Parathyroid adenoma (tissue), 2 donors: Measurements from ENCODE around the gene XPOT.
A peak's percentile ranks its signal among the peaks of the same experiment; 100 is the strongest.

Experiments
- H2AFZ ChIP-seq: fragments of 300-600 bp; sonication (generic); one replicate; pipeline ENCODE4 v1.7.0; 2017; ENCODE audit warnings: antibody characterized with exemption, mild to moderate bottlenecking
- H3K27ac ChIP-seq: fragments of 300-600 bp; sonication (generic); one replicate; pipeline ENCODE4 v1.7.0; 2017
- H3K27me3 ChIP-seq: fragments of 300-600 bp; sonication (generic); one replicate; pipeline ENCODE4 v1.7.0; 2017; ENCODE audit warnings: low read length; ENCODE audit not compliant: control insufficient read depth, insufficient read depth
- H3K36me3 ChIP-seq: fragments of 300-600 bp; sonication (generic); one replicate; pipeline ENCODE4 v1.7.0; 2017; ENCODE audit warnings: low read length; ENCODE audit not compliant: control insufficient read depth, insufficient read depth
- H3K4me1 ChIP-seq: fragments of 300-600 bp; sonication (generic); one replicate; pipeline ENCODE4 v1.7.0; 2017; ENCODE audit warnings: control low read depth
- H3K4me2 ChIP-seq: fragments of 300-600 bp; sonication (generic); one replicate; pipeline ENCODE4 v1.7.0; 2017; ENCODE audit warnings: low read length
- H3K4me3 ChIP-seq: fragments of 300-600 bp; sonication (generic); one replicate; pipeline ENCODE4 v1.7.0; 2017; ENCODE audit warnings: low read depth, low read length
- H3K79me2 ChIP-seq: fragments of 300-600 bp; sonication (generic); one replicate; pipeline ENCODE4 v1.7.0; 2017; ENCODE audit warnings: control low read depth
- H3K9ac ChIP-seq: fragments of 300-600 bp; sonication (generic); one replicate; pipeline ENCODE4 v1.7.0; 2017; ENCODE audit warnings: mild to moderate bottlenecking
- H3K9me3 ChIP-seq: fragments of 300-600 bp; sonication (generic); one replicate; pipeline ENCODE4 v1.7.0; 2017; ENCODE audit warnings: low read length; ENCODE audit not compliant: control insufficient read depth
- CTCF ChIP-seq: fragments of 300-600 bp; sonication (generic); IDR thresholded peaks from one replicate; pipeline ENCODE4 v1.7.0; 2017; ENCODE audit warnings: antibody characterized with exemption, mild to moderate bottlenecking
- donor health status: primary hyperparathyroidism.

Gene XPOT

GRCh38 chr12:64451687-64452558, 47.7 kb downstream of the XPOT start, which contains the start of gene TBK1:
Gene TBK1, plus strand, starts transcription at chr12:64452120. Its CDS starts 3,751 bp downstream, at chr12:64455871.
- Histone ChIP-seq H3K27me3 (no peaks in the 10 kb centered on the region), H3K4me2 (peak within 1 kb of the TSS; percentile 98), H3K4me1 (peaks cover 6% of the 10 kb centered on the region), H3K9me3 (no peaks in the 10 kb centered on the region), H2AFZ (peak within 1 kb of the TSS; percentile 96), H3K79me2 (peaks cover 10% of the 10 kb centered on the region), H3K9ac (peak within 1 kb of the TSS; percentile 44), H3K4me3 (peak within 1 kb of the TSS; percentile 92), H3K36me3 (no peaks in the 10 kb centered on the region), H3K27ac (peak within 1 kb of the TSS; percentile 83)
- no peak for TF ChIP-seq CTCF

GRCh38 chr12:64452559-64453329, 48.6 kb downstream of the XPOT start:
- Histone ChIP-seq H3K4me1 (peaks cover 6% of the 10 kb centered on the region), H3K9me3 (no peaks in the 10 kb centered on the region)

GRCh38 chr12:64455506-64455905, 51.3 kb downstream of the XPOT start:
- Histone ChIP-seq H3K36me3 (no peaks in the 10 kb centered on the region), H2AFZ (no peak overlapping the region), H3K9ac (no peak overlapping the region), H3K4me3 (no peak overlapping the region), H3K4me1 (peaks cover 6% of the 10 kb centered on the region), H3K4me2 (no peak overlapping the region), H3K27ac (no peak overlapping the region), H3K79me2 (peaks cover 14% of the 10 kb centered on the region), H3K27me3 (no peaks in the 10 kb centered on the region), H3K9me3 (no peaks in the 10 kb centered on the region)
- TF ChIP-seq CTCF = no peak

More at GRCh38 chr12:64452559-64453329, 48.6 kb downstream of the XPOT start:
- H3K27me3 ChIP-seq = no peaks in the 10 kb centered on the region
- no peak for TF ChIP-seq CTCF
- peak overlapping the region; percentile 98 for H3K4me2 ChIP-seq
- peaks cover 10% of the 10 kb centered on the region for H3K79me2 ChIP-seq
- H3K27ac ChIP-seq = peak overlapping the region; percentile 83
- no peaks in the 10 kb centered on the region for H3K36me3 ChIP-seq
- no peak overlapping the region for H3K9ac ChIP-seq
- H2AFZ ChIP-seq = peak overlapping the region; percentile 96
- peak overlapping the region; percentile 92 for H3K4me3 ChIP-seq

- Histone ChIP-seq H3K4me2 (no peak overlapping the region), H2AFZ (no peak overlapping the region), H3K27me3 (no peaks in the 10 kb centered on the region), H3K4me1 (peaks cover 5% of the 10 kb centered on the region), H3K27ac (no peak overlapping the region), H3K9ac (no peak overlapping the region), H3K36me3 (no peaks in the 10 kb centered on the region), H3K9me3 (no peaks in the 10 kb centered on the region), H3K4me3 (no peak overlapping the region), H3K79me2 (peaks cover 14% of the 10 kb centered on the region)
- no peak for TF ChIP-seq CTCF
These were observed 51.9 kb downstream of the XPOT start for GRCh38 chr12:64456119-64456518.
